ENCODE measurements around the gene BTBD3.
A peak's percentile ranks its signal among the peaks of the same experiment; 100 is the strongest.

Gene BTBD3

GRCh38 chr20:11951696-11952095 is 34.0 kb downstream of the BTBD3 start:
- in situ Hi-C loops (cut with HindIII; ENCODE audit: low pct_ligation_motif_present, low pct_unique_long_range_greater_than_20kb, low sequenced_read_pairs), result no loop called here
- no peak for DNase-seq

GRCh38 chr20:11952639-11953038 is 34.9 kb downstream of the BTBD3 start:
- no peak for DNase-seq
- in situ Hi-C loops (cut with HindIII; ENCODE audit: low pct_ligation_motif_present, low pct_unique_long_range_greater_than_20kb, low sequenced_read_pairs), result no loop called here

- no peak for DNase-seq
- in situ Hi-C loops (cut with HindIII; ENCODE audit: low pct_ligation_motif_present, low pct_unique_long_range_greater_than_20kb, low sequenced_read_pairs), result no loop called here
Measured at GRCh38 chr20:11957911-11958310, 40.2 kb downstream of the BTBD3 start.

GRCh38 chr20:11958855-11959254 is 41.2 kb downstream of the BTBD3 start:
- in situ Hi-C loops (cut with HindIII; ENCODE audit: low pct_ligation_motif_present, low pct_unique_long_range_greater_than_20kb, low sequenced_read_pairs), result no loop called here
- no peak for DNase-seq

GRCh38 chr20:11965602-11966001 is 47.9 kb downstream of the BTBD3 start:
- DNase-seq, result peak; percentile 2
- in situ Hi-C loops (cut with HindIII; ENCODE audit: low pct_ligation_motif_present, low pct_unique_long_range_greater_than_20kb, low sequenced_read_pairs), result no loop called here

- DNase-seq, result no peak
- in situ Hi-C loops (cut with HindIII; ENCODE audit: low pct_ligation_motif_present, low pct_unique_long_range_greater_than_20kb, low sequenced_read_pairs), result no loop called here
Measured at GRCh38 chr20:11966186-11966585, 48.5 kb downstream of the BTBD3 start.

GRCh38 chr20:11970243-11970836 is 52.6 kb downstream of the BTBD3 start:
- no peak for DNase-seq
- in situ Hi-C loops (cut with HindIII; ENCODE audit: low pct_ligation_motif_present, low pct_unique_long_range_greater_than_20kb, low sequenced_read_pairs), result no loop called here

GRCh38 chr20:11972478-11972877 is 54.8 kb downstream of the BTBD3 start:
- DNase-seq, result no peak
- in situ Hi-C loops (cut with HindIII; ENCODE audit: low pct_ligation_motif_present, low pct_unique_long_range_greater_than_20kb, low sequenced_read_pairs), result no loop called here

Data from ACHN (cell line).